Measurements from ENCODE around the gene SHC3.

SHC3 gene

DNA sequence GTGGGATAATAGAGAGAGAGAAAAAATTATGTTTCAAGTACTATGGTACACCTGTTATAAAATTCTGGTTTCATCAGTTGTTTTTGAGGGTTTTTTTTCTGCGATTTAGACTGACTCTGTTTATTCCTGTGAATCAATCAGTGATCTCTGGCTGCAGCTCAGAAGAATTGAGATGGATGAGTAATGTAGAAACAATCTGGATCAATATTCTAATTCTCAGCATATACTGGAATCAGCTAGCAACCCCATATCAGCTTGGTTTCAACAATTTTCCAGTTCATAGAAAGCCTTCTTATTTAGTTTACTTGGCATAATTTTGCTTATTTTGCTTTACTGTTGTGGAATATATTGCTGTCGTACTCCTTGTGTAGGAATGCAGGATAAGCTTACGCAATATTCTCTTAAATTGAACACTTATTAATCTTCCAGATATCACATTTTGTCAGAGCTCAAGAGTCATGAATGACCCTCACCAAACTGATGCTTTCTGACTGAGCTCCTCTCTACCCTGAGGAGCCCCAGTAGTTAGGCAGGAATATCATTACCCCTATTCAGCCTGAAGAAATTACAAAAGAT lies 42.9 kb downstream of the SHC3 start:
- DNase-seq (ENCODE audit: low read depth), result no peak
- TF ChIP-seq, protein P1, sequence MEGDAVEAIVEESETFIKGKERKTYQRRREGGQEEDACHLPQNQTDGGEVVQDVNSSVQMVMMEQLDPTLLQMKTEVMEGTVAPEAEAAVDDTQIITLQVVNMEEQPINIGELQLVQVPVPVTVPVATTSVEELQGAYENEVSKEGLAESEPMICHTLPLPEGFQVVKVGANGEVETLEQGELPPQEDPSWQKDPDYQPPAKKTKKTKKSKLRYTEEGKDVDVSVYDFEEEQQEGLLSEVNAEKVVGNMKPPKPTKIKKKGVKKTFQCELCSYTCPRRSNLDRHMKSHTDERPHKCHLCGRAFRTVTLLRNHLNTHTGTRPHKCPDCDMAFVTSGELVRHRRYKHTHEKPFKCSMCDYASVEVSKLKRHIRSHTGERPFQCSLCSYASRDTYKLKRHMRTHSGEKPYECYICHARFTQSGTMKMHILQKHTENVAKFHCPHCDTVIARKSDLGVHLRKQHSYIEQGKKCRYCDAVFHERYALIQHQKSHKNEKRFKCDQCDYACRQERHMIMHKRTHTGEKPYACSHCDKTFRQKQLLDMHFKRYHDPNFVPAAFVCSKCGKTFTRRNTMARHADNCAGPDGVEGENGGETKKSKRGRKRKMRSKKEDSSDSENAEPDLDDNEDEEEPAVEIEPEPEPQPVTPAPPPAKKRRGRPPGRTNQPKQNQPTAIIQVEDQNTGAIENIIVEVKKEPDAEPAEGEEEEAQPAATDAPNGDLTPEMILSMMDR (IDR thresholded peaks at IDR 0.05; ENCODE audit: insufficient read depth, low read depth, low read length, missing control alignments), result no peak
- no peak overlapping the region for H3K4me3 ChIP-seq (ENCODE audit: low read depth, low read length)

DNA sequence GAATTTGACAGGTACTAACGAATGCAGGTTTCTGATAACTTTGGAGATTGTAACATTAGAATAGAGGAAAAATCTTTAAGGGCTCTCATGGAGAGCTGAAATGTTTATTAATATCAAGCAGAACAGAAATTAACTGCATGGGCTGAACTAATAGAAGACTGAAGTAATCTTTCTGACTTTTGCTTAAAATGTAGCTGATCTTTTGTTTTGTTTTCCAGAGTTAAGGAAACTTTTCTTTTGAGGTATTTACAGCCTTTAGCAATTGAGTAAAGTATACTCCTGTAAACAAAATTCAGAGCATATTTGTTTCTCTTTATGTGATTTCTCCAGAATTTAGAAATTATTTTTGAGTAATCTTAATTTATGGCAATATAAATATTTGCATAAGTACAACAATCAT lies 43.9 kb downstream of the SHC3 start:
- DNase-seq (ENCODE audit: low read depth), result no peak
- TF ChIP-seq, protein P1 (IDR thresholded peaks at IDR 0.05; ENCODE audit: insufficient read depth, low read depth, low read length, missing control alignments), result no peak
- H3K4me3 ChIP-seq (ENCODE audit: low read depth, low read length), result no peak overlapping the region

DNA sequence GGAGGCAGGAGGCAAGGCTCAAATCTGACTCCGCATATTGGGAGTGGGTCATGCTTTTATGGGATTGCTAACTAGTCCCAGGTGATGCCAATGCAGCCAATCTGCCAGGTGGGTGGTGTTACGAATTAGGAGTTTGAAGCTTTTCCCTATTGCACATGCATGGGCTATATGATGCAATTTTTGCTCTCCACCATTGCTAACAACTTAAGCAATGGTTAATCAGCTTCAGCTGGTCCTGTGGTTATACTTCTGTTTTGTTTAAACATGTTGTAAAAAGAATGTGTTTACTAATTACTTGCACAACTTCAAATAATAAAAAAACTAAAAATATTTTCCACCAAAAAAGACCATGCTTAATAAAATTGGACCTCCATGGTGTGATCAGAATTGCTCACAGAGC lies 55.7 kb downstream of the SHC3 start:
- H3K4me3 ChIP-seq (ENCODE audit: low read depth, low read length), result no peak overlapping the region
- TF ChIP-seq, protein P1 (IDR thresholded peaks at IDR 0.05; ENCODE audit: insufficient read depth, low read depth, low read length, missing control alignments), result no peak
- no peak for DNase-seq (ENCODE audit: low read depth)

DNA sequence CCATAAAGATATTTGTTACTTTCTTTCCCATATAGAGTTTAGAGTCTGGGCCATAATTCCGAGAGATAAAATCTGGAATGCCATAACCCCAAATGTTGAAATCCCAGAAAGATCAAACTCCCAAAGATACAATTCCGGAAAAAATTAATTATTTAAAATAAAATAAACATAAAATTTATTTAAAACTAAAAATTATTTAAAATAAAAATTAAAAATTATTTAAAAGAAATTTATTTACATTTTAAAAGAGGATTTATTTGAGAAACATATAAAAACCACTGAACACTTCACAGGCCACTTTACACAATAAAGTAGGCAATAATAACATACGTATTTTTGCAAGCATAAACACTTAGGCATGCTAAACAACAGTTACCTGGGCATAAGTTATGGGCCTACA lies 57.9 kb downstream of the SHC3 start:
- DNase-seq (ENCODE audit: low read depth), result no peak
- TF ChIP-seq, protein P1 (IDR thresholded peaks at IDR 0.05; ENCODE audit: insufficient read depth, low read depth, low read length, missing control alignments), result no peak
- H3K4me3 ChIP-seq (ENCODE audit: low read depth, low read length), result no peak overlapping the region

DNA sequence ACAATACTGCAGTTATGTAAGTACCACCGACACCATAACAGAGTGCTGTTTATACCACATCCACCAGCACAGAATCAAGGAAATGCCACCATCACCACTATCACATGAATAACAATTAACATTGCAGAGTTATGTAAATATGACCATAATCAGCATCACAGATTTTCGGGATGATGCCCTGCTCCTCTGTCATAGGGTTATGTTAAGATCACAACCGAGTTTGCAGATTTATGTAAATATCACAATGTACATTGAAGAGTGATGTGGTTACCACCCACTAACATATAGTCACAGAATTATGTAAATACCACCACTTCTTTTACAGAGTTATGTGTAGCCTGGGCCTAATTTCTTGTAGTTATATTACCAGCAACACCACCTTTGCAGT lies 61.8 kb downstream of the SHC3 start:
- no peak for DNase-seq (ENCODE audit: low read depth)
- H3K4me3 ChIP-seq (ENCODE audit: low read depth, low read length), result no peak overlapping the region
- TF ChIP-seq, protein P1 (IDR thresholded peaks at IDR 0.05; ENCODE audit: insufficient read depth, low read depth, low read length, missing control alignments), result no peak

DNA sequence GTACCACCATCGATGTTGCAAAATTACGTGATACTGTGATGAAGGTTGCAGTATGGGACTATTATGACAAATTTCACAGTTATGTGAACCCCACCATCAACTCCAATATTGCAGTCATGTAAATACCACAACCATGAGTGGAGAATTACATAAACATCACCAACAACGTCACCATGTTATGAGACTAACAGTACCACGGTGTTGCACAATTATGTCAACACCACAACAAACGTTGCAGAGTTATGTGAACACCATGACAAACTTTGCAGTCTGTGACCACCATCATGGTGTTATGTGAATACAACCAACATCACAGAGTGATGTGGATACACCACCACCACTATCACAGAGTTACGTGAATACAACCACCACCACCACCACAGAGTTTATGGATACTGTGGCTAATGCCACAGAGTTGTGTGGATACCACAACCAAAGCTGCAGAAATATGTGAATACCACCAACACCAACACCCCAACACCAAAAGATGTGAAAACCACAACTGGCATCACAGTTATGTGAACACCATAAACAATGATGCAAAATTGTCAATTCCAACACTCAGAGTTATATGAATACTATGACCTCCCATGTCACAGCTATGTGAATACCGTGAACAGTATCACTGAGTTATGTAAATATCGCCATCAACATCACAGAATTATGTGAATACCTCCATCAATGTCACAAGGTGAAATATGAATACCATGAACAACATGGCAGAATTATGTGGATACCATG lies 62.4 kb downstream of the SHC3 start:
- TF ChIP-seq, protein P1 (IDR thresholded peaks at IDR 0.05; ENCODE audit: insufficient read depth, low read depth, low read length, missing control alignments), result no peak

DNA sequence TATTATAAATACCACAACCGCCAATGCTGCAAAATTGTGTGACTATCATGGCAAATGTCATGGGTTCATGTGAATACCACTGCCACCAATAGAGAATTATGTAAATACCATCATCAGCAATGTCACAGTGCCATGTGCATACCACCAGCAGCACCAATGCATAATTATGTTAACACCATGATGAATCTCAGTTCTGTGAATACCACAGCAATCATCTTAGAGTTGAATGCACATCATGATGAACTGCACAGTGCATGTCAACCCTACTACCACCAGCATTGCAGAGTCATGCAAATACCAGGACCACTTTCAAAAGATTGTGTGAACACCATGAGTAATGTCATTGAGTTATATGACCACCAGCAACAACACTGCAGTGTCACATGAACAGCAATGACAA lies 63.2 kb downstream of the SHC3 start:
- DNase-seq (ENCODE audit: low read depth), result no peak
- TF ChIP-seq, protein P1 (IDR thresholded peaks at IDR 0.05; ENCODE audit: insufficient read depth, low read depth, low read length, missing control alignments), result no peak
- no peak overlapping the region for H3K4me3 ChIP-seq (ENCODE audit: low read depth, low read length)

More for the DNA sequence above, 62.4 kb downstream of the SHC3 start:
- no peak overlapping the region for H3K4me3 ChIP-seq (ENCODE audit: low read depth, low read length)
- no peak for DNase-seq (ENCODE audit: low read depth)

Data from GM12865 (cell line).